K562 (cell line): ENCODE results near the gene PALLD. TPM values are rescaled to one million over a fixed set of nuclear protein-coding genes. Genes with fewer than 3 reads are reported as not detected.

Experiments
- ATAC-seq: fragments of 200-7000 bp; cut with Tn5 transposase; 3 replicates; pipeline ENCODE4 v1.9.1; 2020; ENCODE audit warnings: moderate library complexity
- BruUV-seq: library from RNA; stranded (reverse); fragments of 400-500 nt; replicated peaks from 2 replicates; lab custom pipeline; 2021; lab: Mats Ljungman, UMichigan
- CTCF ChIA-PET: fragments of 300-600 bp; formaldehyde crosslinking; extraction: SDS; loops from one replicate; lab custom pipeline; 2021; ENCODE audit warnings: low intra/inter-chr PET ratio; lab: Yijun Ruan, JAX
- POLR2A ChIA-PET: fragments of 300-600, 350-650 bp; sonication (Branson Sonifier 250); formaldehyde crosslinking; extraction: SDS; loops from one replicate; lab custom pipeline; 2021; ENCODE audit warnings: antibody characterized with exemption, inconsistent platforms; lab: Yijun Ruan, JAX
- DNase-seq, 4 experiments: peaks; one replicate each; pipeline versions ENCODE4 v3.0.0 to v3.0.0-alpha.2; 2011 to 2018; ENCODE audit warnings: low spot score in 3 of 4, mixed read lengths in 3 of 4; ENCODE audit errors: extremely low read depth in 1 of 4
- FAIRE-seq: peaks from 2 replicates; lab custom pipeline; 2011; peaks lifted over from hg19 to GRCh38; lab: Jason Lieb, UNC
- H2AFZ ChIP-seq: 2 replicates; pipeline ENCODE4 v1.6.0; 2011; ENCODE audit warnings: low read depth, low read length, control low read depth, inconsistent platforms
- H3K27ac ChIP-seq: fragments of 200-600 bp; 3 replicates; pipeline ENCODE4 v1.8.0; 2011; ENCODE audit warnings: low read depth, mild to moderate bottlenecking, control low read depth, inconsistent platforms, low read length, moderate library complexity, mixed read lengths; ENCODE audit errors: extremely low read depth
- H3K27me3 ChIP-seq, 2 experiments: fragments of 300-600 bp in 1 of 2; 2 replicates in 1 of 2; 3 replicates in 1 of 2; pipeline versions ENCODE4 v1.6.0 to v1.8.0; 2011; ENCODE audit warnings: inconsistent platforms in 2 of 2, low read length in 2 of 2, mild to moderate bottlenecking in 1 of 2, mixed read lengths in 1 of 2, moderate library complexity in 1 of 2; ENCODE audit not compliant: control insufficient read depth in 2 of 2, insufficient read depth in 2 of 2
- H3K36me3 ChIP-seq: fragments of 300-600 bp; 3 replicates; pipeline ENCODE4 v1.8.0; 2011; ENCODE audit warnings: mild to moderate bottlenecking, low read length, inconsistent platforms; ENCODE audit not compliant: control insufficient read depth, insufficient read depth
- H3K4me1 ChIP-seq, 2 experiments: fragments of 200-600 bp in 1 of 2; replicated peaks in 1 of 2; 2 replicates in 1 of 2; 3 replicates in 1 of 2; pipeline versions ENCODE4 v1.5.1 to v1.8.0; 2011; ENCODE audit warnings: inconsistent platforms in 2 of 2, low read length in 2 of 2, mild to moderate bottlenecking in 1 of 2, mixed read lengths in 1 of 2, moderate library complexity in 1 of 2; ENCODE audit not compliant: control insufficient read depth in 2 of 2, insufficient read depth in 2 of 2
- H3K4me2 ChIP-seq: 2 replicates; pipeline ENCODE4 v1.6.1; 2011; ENCODE audit warnings: low read length, control low read depth, inconsistent platforms, mixed read lengths; ENCODE audit not compliant: insufficient read depth
- H3K4me3 ChIP-seq: fragments of 200-600 bp; sonication (generic), shearing (Covaris generic); 2 replicates; pipeline ENCODE4 v1.5.1; 2016; ENCODE audit warnings: control low read depth, inconsistent platforms
- H3K79me2 ChIP-seq: fragments of 200-600 bp; 3 replicates; pipeline ENCODE4 v1.8.0; 2011; ENCODE audit warnings: low read length, inconsistent platforms; ENCODE audit not compliant: control insufficient read depth, insufficient read depth
- H3K9ac ChIP-seq, 2 experiments: 2 replicates each; pipeline versions ENCODE4 v1.6.0 to v1.6.1; 2011; ENCODE audit warnings: low read depth in 2 of 2, low read length in 2 of 2, control low read depth in 1 of 2, inconsistent platforms in 1 of 2, mild to moderate bottlenecking in 1 of 2, mixed read lengths in 1 of 2; ENCODE audit not compliant: insufficient read depth in 1 of 2
- H3K9me1 ChIP-seq: one replicate; pipeline ENCODE4 v1.6.0; 2011; ENCODE audit warnings: inconsistent platforms, mild to moderate bottlenecking, low read length, moderate library complexity; ENCODE audit not compliant: control insufficient read depth, insufficient read depth
- H3K9me3 ChIP-seq: replicated peaks from 2 replicates; pipeline ENCODE4 v1.5.1; 2011; ENCODE audit warnings: low read depth, low read length, inconsistent platforms; ENCODE audit not compliant: control insufficient read depth, insufficient read depth
- H4K20me1 ChIP-seq: replicated peaks from 2 replicates; pipeline ENCODE4 v1.6.1; 2011; ENCODE audit warnings: low read length, inconsistent platforms, mixed read lengths; ENCODE audit not compliant: control insufficient read depth, insufficient read depth
- BRF1 ChIP-seq: IDR thresholded peaks from 3 replicates; pipeline ENCODE4 v1.6.1; 2011; ENCODE audit warnings: borderline replicate concordance, mild to moderate bottlenecking; ENCODE audit not compliant: insufficient read length; ENCODE audit errors: extremely low read depth
- CBX8 ChIP-seq: fragments of 200-600 bp; sonication (generic); IDR thresholded peaks from 2 replicates; pipeline ENCODE4 v1.6.1; 2012; ENCODE audit warnings: borderline replicate concordance, mixed run types, low read depth, mild to moderate bottlenecking, moderate library complexity, mixed read lengths, low read length, control low read depth, inconsistent platforms; ENCODE audit not compliant: poor library complexity, severe bottlenecking; ENCODE audit errors: extremely low read depth
- HCFC1 ChIP-seq: IDR thresholded peaks from 2 replicates; pipeline ENCODE4 v1.6.1; 2012; ENCODE audit warnings: low read depth, low read length, improper control_type of control experiment
- MLX ChIP-seq, 2 experiments: fragments of 450-650 bp in 1 of 2; sonication (generic) in 1 of 2; formaldehyde crosslinking; conservative IDR thresholded peaks; 2 replicates each; pipeline versions ENCODE4 v1.4.0 to v1.8.1; 2020 to 2022; ENCODE audit warnings: mild to moderate bottlenecking in 1 of 2, missing genetic modification reagents in 1 of 2
- MTA2 ChIP-seq: fragments of 450-650 bp; IDR thresholded peaks from 2 replicates; pipeline ENCODE4 v1.6.1; 2016; ENCODE audit warnings: low read depth
- MYNN ChIP-seq, 2 experiments: sonication (generic); formaldehyde crosslinking in 1 of 2; IDR thresholded peaks; 2 replicates each; pipeline versions ENCODE4 v1.5.0 to v1.6.1; 2016 to 2020; ENCODE audit warnings: antibody characterized with exemption in 1 of 2, missing genetic modification reagents in 1 of 2
- PHB2 ChIP-seq: fragments of 450-650 bp; IDR thresholded peaks from 2 replicates; pipeline ENCODE4 v1.6.1; 2017; ENCODE audit warnings: low read depth
- PRPF4 ChIP-seq: fragments of 200-400 bp; formaldehyde crosslinking; IDR thresholded peaks from one replicate; pipeline ENCODE4 v1.6.1; 2017; ENCODE audit warnings: low read length, low read depth, mild to moderate bottlenecking; ENCODE audit not compliant: insufficient read depth, poor library complexity, severe bottlenecking
- PTRF ChIP-seq: fragments of 450-650 bp; IDR thresholded peaks from 2 replicates; pipeline ENCODE4 v1.6.1; 2016; ENCODE audit warnings: mild to moderate bottlenecking, missing genetic modification characterization, missing compliant biosample characterization
- TFE3 ChIP-seq: fragments of 450-650 bp; formaldehyde crosslinking; IDR thresholded peaks from 2 replicates; pipeline ENCODE4 v1.4.0; 2020; ENCODE audit warnings: mild to moderate bottlenecking, mixed read lengths
- WGBS: fragments of 100-300 bp; shearing (Covaris generic); methylation state at CpG from one replicate; pipeline ENCODE4 v1.1.6; 2016; ENCODE audit warnings: low coverage, mixed read lengths; ENCODE audit not compliant: insufficient coverage; ENCODE audit errors: missing lambda C conversion rate; 5-methylcytosine and 5-hydroxymethylcytosine counted together
- in situ Hi-C: fragments of 300-500 bp; cut with MboI; formaldehyde crosslinking; loops from 4 replicates; pipeline ENCODE4 v1.15.0; 2018; ENCODE audit warnings: inconsistent platforms, mixed read lengths
- intact Hi-C: fragments of 100-400 bp; cut with micrococcal nuclease; formaldehyde crosslinking; loops from 2 replicates; pipeline ENCODE4 v1.14.2; 2022
- polyA plus RNA-seq, 8 experiments: library from polyadenylated mRNA; depleted of rRNA in 4 of 8; stranded (reverse) in 5 of 8; unstranded in 3 of 8; fragments of >200 nt; fragmentation: Nextera tagmentation in 2 of 8; fragmentation: Illumina TruSeq in 1 of 8; extraction: Ambion mirVana in 2 of 8; extraction: Trizol in 1 of 8; gene quantifications; 2 replicates each; pipeline versions ENCODE4 v1.2.1 to v1.2.3, GENCODE V29; 2011 to 2014; ENCODE audit warnings: inconsistent platforms in 1 of 8, missing spikeins in 1 of 8
- total RNA-seq, 7 experiments: library from RNA; depleted of rRNA in 6 of 7; stranded (reverse); fragments of >200 nt in 6 of 7; fragmentation: Illumina TruSeq in 2 of 7; extraction: Trizol in 2 of 7; gene quantifications; 2 replicates each; pipeline versions ENCODE4 v1.2.1 to v1.2.3, GENCODE V29; 2011 to 2021; ENCODE audit warnings: low replicate concordance in 1 of 7
- TF ChIP-seq, protein P1 (sequence below): fragments of 450-650 bp; conservative IDR thresholded peaks from 2 replicates; pipeline ENCODE4 v1.6.1; 2016; ENCODE audit warnings: missing genetic modification characterization, low read depth, mild to moderate bottlenecking, control low read depth, missing compliant biosample characterization

PALLD gene
- total and polyA plus RNA-seq, 9 of the 15 experiments (the other 6 are each of a cell fraction or from before 2014, with no cell fraction given) = 0.01 to 0.35 (median 0.06) TPM; not detected in 3

DNA sequence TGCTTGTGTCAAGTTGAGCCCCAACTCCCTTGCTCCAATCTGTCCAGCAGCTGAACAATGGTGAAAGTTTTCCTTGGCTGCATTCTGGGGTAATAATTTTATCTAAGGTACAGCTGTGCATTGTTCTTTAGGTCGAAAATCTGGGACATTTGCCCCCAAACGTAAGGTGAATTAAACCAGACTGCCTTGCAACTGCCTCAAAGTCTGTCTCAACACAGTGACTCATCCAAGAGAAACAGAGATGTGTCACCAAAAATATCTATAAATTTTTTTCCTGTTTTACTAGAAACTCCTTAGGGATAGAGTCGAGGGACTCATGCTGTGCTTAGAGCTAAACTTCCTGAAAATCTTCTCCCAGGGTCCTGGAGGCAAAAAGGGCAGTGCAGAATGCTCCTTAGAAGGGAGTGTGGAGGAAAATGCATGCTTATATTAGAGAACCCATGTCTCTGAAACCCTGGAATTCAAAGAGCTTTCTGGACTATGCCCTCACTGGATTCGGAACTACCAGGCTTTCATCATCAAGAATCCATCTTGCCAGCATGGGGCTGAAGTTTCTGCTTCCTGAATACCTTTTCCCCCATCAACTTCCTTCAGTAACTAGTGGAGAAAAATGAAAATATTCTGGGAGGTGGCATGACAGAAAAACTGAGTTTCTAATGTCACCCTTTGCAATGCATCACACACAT lies 115.7 kb downstream of the PALLD start:
- Histone ChIP-seq H3K79me2 (no peaks in the 10 kb centered on the region), H3K9me1 (no peaks in the 10 kb centered on the region), H3K27ac (no peak overlapping the region), H3K4me2 (no peak overlapping the region), H3K9me3 (no peaks in the 10 kb centered on the region), H4K20me1 (no peaks in the 10 kb centered on the region), H2AFZ (no peak overlapping the region), H3K27me3 (no peaks in the 10 kb centered on the region), H3K4me1 (no peaks in the 10 kb centered on the region), H3K9ac (no peak overlapping the region), H3K4me3 (no peak overlapping the region), H3K36me3 (no peaks in the 10 kb centered on the region)
- POLR2A ChIA-PET = interaction anchor here (0.6 kb wide), 1 partner anchor 781 kb away, joined by 3 read pairs; no protein-coding TSS in a partner anchor
- WGBS = 1% methylated on average over 4 of the region's 4 CpGs
- BruUV-seq = no TSS peak
- CTCF ChIA-PET = no interaction called here
- ATAC-seq (no peak), DNase-seq (no peak), FAIRE-seq (no peak)
- no peak for TF ChIP-seq PRPF4
- no peak for TF ChIP-seq HCFC1
- TF ChIP-seq, protein P1, sequence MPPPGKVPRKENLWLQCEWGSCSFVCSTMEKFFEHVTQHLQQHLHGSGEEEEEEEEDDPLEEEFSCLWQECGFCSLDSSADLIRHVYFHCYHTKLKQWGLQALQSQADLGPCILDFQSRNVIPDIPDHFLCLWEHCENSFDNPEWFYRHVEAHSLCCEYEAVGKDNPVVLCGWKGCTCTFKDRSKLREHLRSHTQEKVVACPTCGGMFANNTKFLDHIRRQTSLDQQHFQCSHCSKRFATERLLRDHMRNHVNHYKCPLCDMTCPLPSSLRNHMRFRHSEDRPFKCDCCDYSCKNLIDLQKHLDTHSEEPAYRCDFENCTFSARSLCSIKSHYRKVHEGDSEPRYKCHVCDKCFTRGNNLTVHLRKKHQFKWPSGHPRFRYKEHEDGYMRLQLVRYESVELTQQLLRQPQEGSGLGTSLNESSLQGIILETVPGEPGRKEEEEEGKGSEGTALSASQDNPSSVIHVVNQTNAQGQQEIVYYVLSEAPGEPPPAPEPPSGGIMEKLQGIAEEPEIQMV (tag) = no peak
- TF ChIP-seq PTRF (tag) = no peak
- no peak for TF ChIP-seq MYNN (IDR thresholded peaks at IDR 0.05)
- no peak for TF ChIP-seq MYNN (CRISPR knock-in tag; IDR thresholded peaks at IDR 0.05)
- no peak for TF ChIP-seq TFE3 (CRISPR knock-in tag)
- TF ChIP-seq PHB2 = no peak
- no peak for TF ChIP-seq BRF1
- TF ChIP-seq MTA2 = no peak
- TF ChIP-seq CBX8 = no peak
- TF ChIP-seq MLX (CRISPR knock-in tag; conservative IDR thresholded peaks at IDR 0.05) = no peak
- intact Hi-C loops (no loop called here), in situ Hi-C loops (no loop called here)
